NCI-H2171 (cell line): ENCODE measurements around the gene RILP.
A peak's percentile ranks its signal among the peaks of the same experiment; 100 is the strongest.
"Not testable (repeated sequence)": the region's sequence is repeated elsewhere in the genome, so short reads cannot be mapped to it uniquely, and the experiment has no call there.

Experiments used
- DNase-seq: peaks from one replicate; lab custom pipeline; 2025; lab: John Stamatoyannopoulos, UW

RILP gene

GRCh38 chr17:1649844-1650501 lies at the start of gene RILP:
RILP (minus strand) TSS chr17:1649866; CDS start chr17:1649804, 62 bp downstream.
- DNase-seq = peak; percentile 52

GRCh38 chr17:1697681-1698080 lies 48.0 kb upstream of the RILP start:
- no peak for DNase-seq

GRCh38 chr17:1695365-1695764 lies 45.7 kb upstream of the RILP start:
- DNase-seq = no peak

GRCh38 chr17:1693339-1693738 lies 43.7 kb upstream of the RILP start:
- DNase-seq = no peak

- DNase-seq = no peak
Observed at GRCh38 chr17:1690544-1691221, 41.0 kb upstream of the RILP start.

GRCh38 chr17:1688405-1688804 lies 38.7 kb upstream of the RILP start:
- not testable (repeated sequence) for DNase-seq

GRCh38 chr17:1686086-1686485 lies 36.4 kb upstream of the RILP start:
- no peak for DNase-seq

GRCh38 chr17:1684378-1685189 lies 34.9 kb upstream of the RILP start, which contains the start of gene PRPF8:
PRPF8 (minus strand) TSS chr17:1684867; CDS start chr17:1684571, 296 bp downstream.
- peak; percentile 100 for DNase-seq

GRCh38 chr17:1683459-1683858 lies 33.8 kb upstream of the RILP start:
- DNase-seq = no peak

GRCh38 chr17:1676401-1676800 lies 26.7 kb upstream of the RILP start:
- no peak for DNase-seq

- no peak for DNase-seq
Observed at GRCh38 chr17:1673041-1673785, 23.5 kb upstream of the RILP start.

- not testable (repeated sequence) for DNase-seq
Observed at GRCh38 chr17:1663934-1664333, 14.3 kb upstream of the RILP start.

- no peak for DNase-seq
Observed at GRCh38 chr17:1661045-1661444, 11.4 kb upstream of the RILP start.

GRCh38 chr17:1658100-1658499 lies 8.4 kb upstream of the RILP start:
- DNase-seq = no peak

GRCh38 chr17:1653735-1654134 lies 4.1 kb upstream of the RILP start:
- no peak for DNase-seq

- DNase-seq = not testable (repeated sequence)
Observed at GRCh38 chr17:1652794-1653193, 3.1 kb upstream of the RILP start.

GRCh38 chr17:1651559-1651844 lies 1.8 kb upstream of the RILP start:
- DNase-seq = no peak

- DNase-seq = no peak
Observed at GRCh38 chr17:1650731-1651558, 1.3 kb upstream of the RILP start.

- DNase-seq = peak; percentile 97
Observed at GRCh38 chr17:1648963-1649843, 463 bp downstream of the RILP start.
